ENCODE data around the gene TMEM175.
A peak's percentile ranks its signal among the peaks of the same experiment; 100 is the strongest.

Gene TMEM175

GRCh38 chr4:963276-964225, 31.3 kb downstream of the TMEM175 start:
- WGBS, result 95% methylated on average over 39 of the region's 39 CpGs
- no peak overlapping the region for H3K9ac ChIP-seq (ENCODE audit: low read depth, low read length)
- no peak overlapping the region for H3K4me3 ChIP-seq (ENCODE audit: low read length)
- no peaks in the 10 kb centered on the region for H3K36me3 ChIP-seq (ENCODE audit: insufficient read depth, low read length)
- H3K27me3 ChIP-seq (ENCODE audit: insufficient read depth, low read length), result peaks cover 17% of the 10 kb centered on the region
- no peaks in the 10 kb centered on the region for H3K4me1 ChIP-seq (ENCODE audit: insufficient read depth, low read length)
- H3K27ac ChIP-seq (ENCODE audit: low read depth, low read length), result no peak overlapping the region
- H3K9me3 ChIP-seq (ENCODE audit: insufficient read depth, low read depth, low read length), result no peaks in the 10 kb centered on the region

GRCh38 chr4:964346-965025, 32.2 kb downstream of the TMEM175 start:
- WGBS, result 94% methylated on average over 23 of the region's 23 CpGs
- H3K27me3 ChIP-seq (ENCODE audit: insufficient read depth, low read length), result peaks cover 25% of the 10 kb centered on the region
- no peaks in the 10 kb centered on the region for H3K36me3 ChIP-seq (ENCODE audit: insufficient read depth, low read length)
- H3K27ac ChIP-seq (ENCODE audit: low read depth, low read length), result no peak overlapping the region
- H3K9me3 ChIP-seq (ENCODE audit: insufficient read depth, low read depth, low read length), result no peaks in the 10 kb centered on the region
- H3K4me3 ChIP-seq (ENCODE audit: low read length), result no peak overlapping the region
- no peak overlapping the region for H3K9ac ChIP-seq (ENCODE audit: low read depth, low read length)
- no peaks in the 10 kb centered on the region for H3K4me1 ChIP-seq (ENCODE audit: insufficient read depth, low read length)

GRCh38 chr4:965048-965765, 32.9 kb downstream of the TMEM175 start:
- 91% methylated on average over 26 of the region's 26 CpGs for WGBS
- Histone ChIP-seq H3K27me3 (ENCODE audit: insufficient read depth, low read length) (peaks cover 28% of the 10 kb centered on the region), H3K27ac (ENCODE audit: low read depth, low read length) (no peak overlapping the region), H3K4me3 (ENCODE audit: low read length) (no peak overlapping the region), H3K4me1 (ENCODE audit: insufficient read depth, low read length) (no peaks in the 10 kb centered on the region), H3K9ac (ENCODE audit: low read depth, low read length) (no peak overlapping the region), H3K36me3 (ENCODE audit: insufficient read depth, low read length) (no peaks in the 10 kb centered on the region), H3K9me3 (ENCODE audit: insufficient read depth, low read depth, low read length) (no peaks in the 10 kb centered on the region)

- Histone ChIP-seq H3K27ac (ENCODE audit: low read depth, low read length) (no peak overlapping the region), H3K4me1 (ENCODE audit: insufficient read depth, low read length) (no peaks in the 10 kb centered on the region), H3K36me3 (ENCODE audit: insufficient read depth, low read length) (no peaks in the 10 kb centered on the region), H3K4me3 (ENCODE audit: low read length) (no peak overlapping the region), H3K9me3 (ENCODE audit: insufficient read depth, low read depth, low read length) (no peaks in the 10 kb centered on the region), H3K9ac (ENCODE audit: low read depth, low read length) (no peak overlapping the region), H3K27me3 (ENCODE audit: insufficient read depth, low read length) (peaks cover 34% of the 10 kb centered on the region)
- 92% methylated on average over 21 of the region's 21 CpGs for WGBS
Observed at GRCh38 chr4:965766-966134, 33.5 kb downstream of the TMEM175 start.

- no peaks in the 10 kb centered on the region for H3K36me3 ChIP-seq (ENCODE audit: insufficient read depth, low read length)
- peaks cover 40% of the 10 kb centered on the region for H3K27me3 ChIP-seq (ENCODE audit: insufficient read depth, low read length)
- no peak overlapping the region for H3K27ac ChIP-seq (ENCODE audit: low read depth, low read length)
- no peak overlapping the region for H3K4me3 ChIP-seq (ENCODE audit: low read length)
- no peaks in the 10 kb centered on the region for H3K4me1 ChIP-seq (ENCODE audit: insufficient read depth, low read length)
- no peaks in the 10 kb centered on the region for H3K9me3 ChIP-seq (ENCODE audit: insufficient read depth, low read depth, low read length)
- no peak overlapping the region for H3K9ac ChIP-seq (ENCODE audit: low read depth, low read length)
- WGBS, result 90% methylated on average over 48 of the region's 48 CpGs
Observed at GRCh38 chr4:966266-967112, 34.2 kb downstream of the TMEM175 start.

- Histone ChIP-seq H3K4me3 (ENCODE audit: low read length) (peak overlapping the region; percentile 48), H3K9me3 (ENCODE audit: insufficient read depth, low read depth, low read length) (no peaks in the 10 kb centered on the region), H3K27me3 (ENCODE audit: insufficient read depth, low read length) (peaks cover 50% of the 10 kb centered on the region), H3K4me1 (ENCODE audit: insufficient read depth, low read length) (no peaks in the 10 kb centered on the region), H3K36me3 (ENCODE audit: insufficient read depth, low read length) (no peaks in the 10 kb centered on the region), H3K9ac (ENCODE audit: low read depth, low read length) (peak overlapping the region; percentile 40; the same call in 1 of the 2 replicates), H3K27ac (ENCODE audit: low read depth, low read length) (no peak overlapping the region)
- WGBS, result 45% methylated on average over 75 of the region's 76 CpGs
Observed at GRCh38 chr4:967113-968104, 35.1 kb downstream of the TMEM175 start.

GRCh38 chr4:968221-968620, 36.0 kb downstream of the TMEM175 start:
- Histone ChIP-seq H3K27me3 (ENCODE audit: insufficient read depth, low read length) (peaks cover 57% of the 10 kb centered on the region), H3K36me3 (ENCODE audit: insufficient read depth, low read length) (no peaks in the 10 kb centered on the region), H3K27ac (ENCODE audit: low read depth, low read length) (no peak overlapping the region), H3K4me1 (ENCODE audit: insufficient read depth, low read length) (no peaks in the 10 kb centered on the region), H3K4me3 (ENCODE audit: low read length) (no peak overlapping the region), H3K9ac (ENCODE audit: low read depth, low read length) (no peak overlapping the region), H3K9me3 (ENCODE audit: insufficient read depth, low read depth, low read length) (no peaks in the 10 kb centered on the region)
- 32% methylated on average over 23 of the region's 24 CpGs for WGBS

GRCh38 chr4:968621-969394, 36.5 kb downstream of the TMEM175 start:
- H3K4me1 ChIP-seq (ENCODE audit: insufficient read depth, low read length), result no peaks in the 10 kb centered on the region
- peaks cover 59% of the 10 kb centered on the region for H3K27me3 ChIP-seq (ENCODE audit: insufficient read depth, low read length)
- no peaks in the 10 kb centered on the region for H3K36me3 ChIP-seq (ENCODE audit: insufficient read depth, low read length)
- no peak overlapping the region for H3K4me3 ChIP-seq (ENCODE audit: low read length)
- H3K9ac ChIP-seq (ENCODE audit: low read depth, low read length), result no peak overlapping the region
- H3K27ac ChIP-seq (ENCODE audit: low read depth, low read length), result no peak overlapping the region
- no peaks in the 10 kb centered on the region for H3K9me3 ChIP-seq (ENCODE audit: insufficient read depth, low read depth, low read length)
- 85% methylated on average over 23 of the region's 23 CpGs for WGBS

GRCh38 chr4:970046-970745, 37.9 kb downstream of the TMEM175 start:
- Histone ChIP-seq H3K27me3 (ENCODE audit: insufficient read depth, low read length) (peaks cover 67% of the 10 kb centered on the region), H3K4me1 (ENCODE audit: insufficient read depth, low read length) (no peaks in the 10 kb centered on the region), H3K9me3 (ENCODE audit: insufficient read depth, low read depth, low read length) (no peaks in the 10 kb centered on the region), H3K4me3 (ENCODE audit: low read length) (no peak overlapping the region), H3K9ac (ENCODE audit: low read depth, low read length) (no peak overlapping the region), H3K36me3 (ENCODE audit: insufficient read depth, low read length) (no peaks in the 10 kb centered on the region), H3K27ac (ENCODE audit: low read depth, low read length) (no peak overlapping the region)
- 80% methylated on average over 25 of the region's 25 CpGs for WGBS
